Naive thymus-derived CD4-positive, alpha-beta T cell (primary cell): ENCODE results near the gene COL1A2. TPM values are rescaled to one million over a fixed set of nuclear protein-coding genes. Genes with fewer than 3 reads are reported as not detected.

Experiments used
- ATAC-seq: fragments of 150-1000 bp; cut with Tn5 transposase; 2 replicates; pipeline ENCODE4 v1.10.0; 2021; ENCODE audit warnings: mild to moderate bottlenecking, moderate library complexity
- CTCF ChIA-PET: fragments of 350-600 bp; sonication (Branson Sonifier 250); formaldehyde crosslinking; loops from one replicate; lab custom pipeline; 2021; ENCODE audit warnings: antibody characterized with exemption; lab: Charles Lee
- POLR2A ChIA-PET: fragments of 350-600 bp; sonication (Branson Sonifier 250); formaldehyde crosslinking; loops from one replicate; lab custom pipeline; 2021; ENCODE audit warnings: antibody characterized with exemption, inconsistent platforms; lab: Charles Lee
- DNase-seq, 9 donors: peaks; one replicate each; pipeline versions ENCODE4 v3.0.0 to v3.0.0-alpha.2; 2020 to 2022; ENCODE audit warnings: mixed read lengths in 1 of 9
- H3K27ac ChIP-seq: one replicate; pipeline ENCODE4 v1.7.0; 2013; ENCODE audit warnings: mild to moderate bottlenecking, low read depth, low read length, moderate library complexity
- H3K27me3 ChIP-seq, 2 donors: one replicate each; pipeline ENCODE4 v1.7.0; 2013; ENCODE audit warnings: low read length in 2 of 2, mild to moderate bottlenecking in 2 of 2, moderate library complexity in 2 of 2; ENCODE audit not compliant: control insufficient read depth in 2 of 2, insufficient read depth in 2 of 2
- H3K36me3 ChIP-seq, 3 experiments: 1 replicate in 2 of 3; 2 replicates in 1 of 3; pipeline ENCODE4 v1.7.0; 2013; ENCODE audit warnings: low read length in 3 of 3, mild to moderate bottlenecking in 3 of 3, moderate library complexity in 1 of 3; ENCODE audit not compliant: insufficient read depth in 3 of 3, control insufficient read depth in 2 of 3
- H3K4me1 ChIP-seq, 2 donors: one replicate each; pipeline ENCODE4 v1.7.0; 2013; ENCODE audit warnings: low read length in 2 of 2, mild to moderate bottlenecking in 2 of 2, moderate library complexity in 1 of 2; ENCODE audit not compliant: control insufficient read depth in 2 of 2, insufficient read depth in 2 of 2
- H3K4me3 ChIP-seq: 2 replicates; pipeline ENCODE4 v1.7.0; 2013; ENCODE audit warnings: mild to moderate bottlenecking, low read length
- H3K9me3 ChIP-seq, 3 experiments: 1 replicate in 2 of 3; 2 replicates in 1 of 3; pipeline ENCODE4 v1.7.0; 2013; ENCODE audit warnings: low read length in 3 of 3; ENCODE audit not compliant: control insufficient read depth in 2 of 3
- H3K27ac Mint-ChIP-seq, 9 donors: one replicate each; pipeline ENCODE4 v1.8.0; 2020 to 2022; ENCODE audit warnings: mixed read lengths in 9 of 9, mild to moderate bottlenecking in 8 of 9, moderate library complexity in 5 of 9, inconsistent platforms in 2 of 9
- H3K27me3 Mint-ChIP-seq, 5 donors: one replicate each; pipeline ENCODE4 v1.8.0; 2021 to 2022; ENCODE audit warnings: mixed read lengths in 5 of 5, mild to moderate bottlenecking in 1 of 5
- H3K36me3 Mint-ChIP-seq, 5 donors: one replicate each; pipeline ENCODE4 v1.8.0; 2020 to 2022; ENCODE audit warnings: mixed read lengths in 5 of 5, mild to moderate bottlenecking in 3 of 5, inconsistent platforms in 1 of 5
- H3K4me1 Mint-ChIP-seq, 7 donors: one replicate each; pipeline ENCODE4 v1.8.0; 2020 to 2022; ENCODE audit warnings: mixed read lengths in 7 of 7, mild to moderate bottlenecking in 3 of 7, inconsistent platforms in 1 of 7
- H3K4me3 Mint-ChIP-seq, 10 donors: one replicate each; pipeline ENCODE4 v1.8.0; 2020 to 2022; ENCODE audit warnings: mild to moderate bottlenecking in 10 of 10, mixed read lengths in 10 of 10, moderate library complexity in 6 of 10, inconsistent platforms in 2 of 10
- H3K9me3 Mint-ChIP-seq, 11 donors: one replicate each; pipeline ENCODE4 v1.8.0; 2020 to 2022; ENCODE audit warnings: mixed read lengths in 11 of 11, mild to moderate bottlenecking in 4 of 11, inconsistent platforms in 1 of 11, moderate library complexity in 1 of 11
- intact Hi-C, 2 donors: fragments of 100-400 bp; cut with micrococcal nuclease; formaldehyde crosslinking; loops; one replicate each; pipeline ENCODE4 v1.15.1; 2023
- polyA plus RNA-seq, 2 donors: library from polyadenylated mRNA; unstranded; fragments of 300-500 nt; fragmentation: Illumina TruSeq; gene quantifications; one replicate each; pipeline ENCODE4 v1.2.3, GENCODE V29; 2021
- total RNA-seq, 6 experiments: library from RNA in 5 of 6; stranded (reverse) in 5 of 6; gene quantifications; 1 replicate in 5 of 6; 2 replicates in 1 of 6; pipeline ENCODE4 v1.2.3 and lab custom pipeline; 2021 to 2026

COL1A2 gene
- total and polyA plus RNA-seq, 7 experiments from 2014 or later: 0.32 to 5.7 (median 0.41) TPM; not detected in 4

DNA sequence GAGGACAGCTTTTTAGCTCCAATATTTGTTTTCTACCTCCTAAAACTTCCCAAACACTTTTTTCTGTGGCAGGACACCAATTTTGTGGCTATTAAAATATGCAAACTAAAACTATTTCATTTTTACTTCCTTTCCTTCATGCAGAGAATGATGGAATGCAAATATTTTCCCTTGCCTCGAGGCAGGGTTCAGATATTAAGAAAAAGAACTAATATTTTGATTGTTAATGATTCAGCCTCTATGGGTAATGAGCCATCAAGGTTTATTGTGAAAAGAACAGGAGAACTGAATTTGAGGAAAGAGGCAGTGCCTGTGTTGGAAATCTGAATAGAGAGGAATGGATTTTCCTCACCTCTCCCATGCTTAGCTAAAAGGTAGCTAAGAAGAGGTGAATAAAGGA lies 71.8 kb downstream of the COL1A2 start:
- no peak overlapping the region for H3K4me3 Mint-ChIP-seq
- Histone ChIP-seq H3K9me3 (no peaks in the 10 kb centered on the region), H3K27me3 (no peaks in the 10 kb centered on the region), H3K4me3 (no peak overlapping the region), H3K27ac (no peak overlapping the region), H3K36me3 (no peaks in the 10 kb centered on the region), H3K4me1 (no peaks in the 10 kb centered on the region)
- intact Hi-C loops: no loop called here
- CTCF ChIA-PET: interaction anchor here (0.5 kb wide), 2 partner anchors 31 to 545 kb away, joined by 3 to 4 read pairs; partner anchors contain the start of gene GNG11
- H3K4me1 Mint-ChIP-seq: no peaks in the 10 kb centered on the region
- no peak for ATAC-seq
- DNase-seq: no peak
- POLR2A ChIA-PET: no interaction called here
- no peak overlapping the region for H3K27ac Mint-ChIP-seq
- H3K36me3 Mint-ChIP-seq: peaks cover 0 to 4% (median 0%) of the 10 kb centered on the region in 5 donors
- peaks cover 2 to 10% (median 6%) of the 10 kb centered on the region in 5 donors for H3K27me3 Mint-ChIP-seq
- peaks cover 0 to 9% (median 4%) of the 10 kb centered on the region in 11 donors for H3K9me3 Mint-ChIP-seq

DNA sequence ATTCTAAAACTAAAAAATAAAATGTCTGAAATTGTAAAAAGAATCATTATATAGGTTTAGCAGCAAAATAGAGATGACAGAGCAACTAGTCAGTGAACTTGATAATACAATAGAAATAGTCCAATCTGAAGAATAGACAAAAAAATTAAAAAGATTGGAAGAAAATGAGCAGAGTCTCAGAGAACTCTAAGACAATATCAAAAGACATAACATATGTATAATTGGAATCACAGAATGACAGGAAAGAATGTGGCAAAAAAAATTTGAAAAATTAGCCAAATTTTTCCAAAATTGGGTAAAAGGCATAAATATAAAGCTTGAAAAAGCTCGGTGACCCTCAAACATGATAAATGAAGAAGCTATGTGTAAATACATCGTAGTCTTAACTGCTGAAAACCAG lies 76.9 kb downstream of the COL1A2 start:
- Mint-ChIP-seq H3K9me3 (peaks cover 0 to 15% (median 9%) of the 10 kb centered on the region in 11 donors), H3K36me3 (peaks cover 0 to 4% (median 0%) of the 10 kb centered on the region in 5 donors), H3K4me3 (no peak overlapping the region), H3K27ac (no peak overlapping the region), H3K27me3 (peaks cover 12 to 26% (median 14%) of the 10 kb centered on the region in 5 donors), H3K4me1 (no peaks in the 10 kb centered on the region)
- POLR2A ChIA-PET: no interaction called here
- H3K4me1 ChIP-seq: no peaks in the 10 kb centered on the region
- CTCF ChIA-PET: no interaction called here
- no peak overlapping the region for H3K27ac ChIP-seq
- ATAC-seq (no peak), DNase-seq (no peak)
- no peaks in the 10 kb centered on the region for H3K36me3 ChIP-seq
- no peaks in the 10 kb centered on the region for H3K27me3 ChIP-seq
- H3K9me3 ChIP-seq: peaks cover 0 to 4% (median 0%) of the 10 kb centered on the region in 3 experiments
- no peak overlapping the region for H3K4me3 ChIP-seq
- intact Hi-C loops: no loop called here

- H3K27ac ChIP-seq: no peak overlapping the region
- H3K36me3 ChIP-seq: no peaks in the 10 kb centered on the region
- Mint-ChIP-seq H3K36me3 (peaks cover 0 to 4% (median 0%) of the 10 kb centered on the region in 5 donors), H3K4me3 (no peak overlapping the region), H3K27ac (no peak overlapping the region), H3K9me3 (peaks cover 0 to 15% (median 9%) of the 10 kb centered on the region in 11 donors), H3K4me1 (no peaks in the 10 kb centered on the region), H3K27me3 (peaks cover 12 to 26% (median 16%) of the 10 kb centered on the region in 5 donors)
- DNase-seq (no peak), ATAC-seq (no peak)
- intact Hi-C loops: no loop called here
- peaks cover 0 to 4% (median 0%) of the 10 kb centered on the region in 3 experiments for H3K9me3 ChIP-seq
- POLR2A ChIA-PET: no interaction called here
- CTCF ChIA-PET: no interaction called here
- no peaks in the 10 kb centered on the region for H3K4me1 ChIP-seq
- H3K4me3 ChIP-seq: no peak overlapping the region
- no peaks in the 10 kb centered on the region for H3K27me3 ChIP-seq
Measured at GRCh38 chr7:94472608-94473007, 77.9 kb downstream of the COL1A2 start.

- Mint-ChIP-seq H3K9me3 (peaks cover 0 to 10% (median 6%) of the 10 kb centered on the region in 11 donors), H3K4me1 (no peaks in the 10 kb centered on the region), H3K27ac (no peak overlapping the region), H3K36me3 (no peaks in the 10 kb centered on the region), H3K27me3 (peaks cover 16 to 32% (median 20%) of the 10 kb centered on the region in 5 donors), H3K4me3 (no peak overlapping the region)
- H3K4me3 ChIP-seq: no peak overlapping the region
- H3K9me3 ChIP-seq: peaks cover 0 to 4% (median 0%) of the 10 kb centered on the region in 3 experiments
- H3K36me3 ChIP-seq: no peaks in the 10 kb centered on the region
- POLR2A ChIA-PET: no interaction called here
- no peaks in the 10 kb centered on the region for H3K4me1 ChIP-seq
- CTCF ChIA-PET: no interaction called here
- ATAC-seq (no peak), DNase-seq (no peak)
- intact Hi-C loops: no loop called here
- H3K27ac ChIP-seq: no peak overlapping the region
- no peaks in the 10 kb centered on the region for H3K27me3 ChIP-seq
Measured at GRCh38 chr7:94476251-94476840, 81.7 kb downstream of the COL1A2 start.

DNA sequence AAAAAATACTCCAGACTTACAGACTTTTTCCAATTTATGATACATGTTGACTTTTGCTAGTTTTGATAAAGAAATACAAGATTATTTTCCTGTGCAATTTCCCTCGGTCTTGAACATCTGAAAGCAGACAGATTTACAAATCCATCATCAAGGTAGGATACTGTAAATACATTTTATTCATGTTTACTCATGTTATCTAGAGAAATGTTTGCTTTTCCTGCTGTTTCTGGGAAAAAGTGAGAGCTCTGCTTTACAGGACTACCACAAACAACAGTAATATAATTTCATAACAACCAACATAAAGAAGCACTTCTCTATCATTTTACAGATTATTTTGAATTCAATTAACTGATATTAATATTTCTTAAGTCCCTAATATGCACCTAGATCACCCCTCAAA lies 83.2 kb downstream of the COL1A2 start:
- no peaks in the 10 kb centered on the region for H3K36me3 Mint-ChIP-seq
- H3K27ac Mint-ChIP-seq: no peak overlapping the region
- POLR2A ChIA-PET: no interaction called here
- no peaks in the 10 kb centered on the region for H3K4me1 Mint-ChIP-seq
- intact Hi-C loops: no loop called here
- H3K9me3 Mint-ChIP-seq: peaks cover 0 to 4% (median 0%) of the 10 kb centered on the region in 11 donors
- ATAC-seq (no peak), DNase-seq (no peak)
- no peak overlapping the region for H3K4me3 ChIP-seq
- H3K4me1 ChIP-seq: no peaks in the 10 kb centered on the region
- H3K9me3 ChIP-seq: no peaks in the 10 kb centered on the region
- peaks cover 15 to 37% (median 17%) of the 10 kb centered on the region in 5 donors for H3K27me3 Mint-ChIP-seq
- H3K36me3 ChIP-seq: no peaks in the 10 kb centered on the region
- H3K27ac ChIP-seq: no peak overlapping the region
- CTCF ChIA-PET: no interaction called here
- no peaks in the 10 kb centered on the region for H3K27me3 ChIP-seq
- H3K4me3 Mint-ChIP-seq: no peak overlapping the region

GRCh38 chr7:94478648-94479214 lies 84.0 kb downstream of the COL1A2 start:
- ChIA-PET POLR2A (no interaction called here), CTCF (no interaction called here)
- Histone ChIP-seq H3K9me3 (no peaks in the 10 kb centered on the region), H3K27ac (no peak overlapping the region), H3K4me3 (no peak overlapping the region), H3K27me3 (no peaks in the 10 kb centered on the region), H3K4me1 (no peaks in the 10 kb centered on the region), H3K36me3 (no peaks in the 10 kb centered on the region)
- DNase-seq (no peak), ATAC-seq (no peak)
- no peak overlapping the region for H3K4me3 Mint-ChIP-seq
- H3K4me1 Mint-ChIP-seq: no peaks in the 10 kb centered on the region
- peaks cover 17 to 43% (median 23%) of the 10 kb centered on the region in 5 donors for H3K27me3 Mint-ChIP-seq
- peaks cover 0 to 4% (median 0%) of the 10 kb centered on the region in 11 donors for H3K9me3 Mint-ChIP-seq
- no peak overlapping the region for H3K27ac Mint-ChIP-seq
- H3K36me3 Mint-ChIP-seq: no peaks in the 10 kb centered on the region
- intact Hi-C loops: no loop called here
